Activated CD8-positive, alpha-beta memory T cell treated with anti-CD3 and anti-CD28 coated beads, Interleukin-2, amount 50 U/mL, for 24 hours (primary cell): ENCODE results near the gene BCL2L15.
"Not testable (repeated sequence)": the region's sequence is repeated elsewhere in the genome, so short reads cannot be mapped to it uniquely, and the experiment has no call there.

Experiments
- DNase-seq: peaks from one replicate; pipeline ENCODE4 v3.0.0-alpha.2; 2020; ENCODE audit errors: extremely low read depth

The BCL2L15 gene

GRCh38 chr1:113871597-113872113, 15.7 kb downstream of the BCL2L15 start, which contains the start of gene PTPN22:
TSS of gene PTPN22 (minus strand) at chr1:113871712.
- peak; percentile 53 for DNase-seq

- no peak for DNase-seq
These were observed 16.6 kb downstream of the BCL2L15 start for GRCh38 chr1:113870778-113871177.

GRCh38 chr1:113868387-113869083, 18.8 kb downstream of the BCL2L15 start:
- no peak for DNase-seq

GRCh38 chr1:113861641-113862040, 25.7 kb downstream of the BCL2L15 start:
- DNase-seq: no peak

- DNase-seq: no peak
These were observed 26.5 kb downstream of the BCL2L15 start for GRCh38 chr1:113860891-113861290.

- no peak for DNase-seq
These were observed 27.8 kb downstream of the BCL2L15 start for GRCh38 chr1:113859478-113860175.

GRCh38 chr1:113858982-113859381, 28.4 kb downstream of the BCL2L15 start:
- no peak for DNase-seq

GRCh38 chr1:113858418-113858817, 29.0 kb downstream of the BCL2L15 start:
- DNase-seq: no peak

- DNase-seq: no peak
These were observed 29.6 kb downstream of the BCL2L15 start for GRCh38 chr1:113857776-113858175.

- DNase-seq: no peak
These were observed 31.0 kb downstream of the BCL2L15 start for GRCh38 chr1:113856401-113856790.

- DNase-seq: no peak
These were observed 31.6 kb downstream of the BCL2L15 start for GRCh38 chr1:113855630-113856400.

GRCh38 chr1:113854234-113854633, 33.1 kb downstream of the BCL2L15 start:
- no peak for DNase-seq

GRCh38 chr1:113852694-113853093, 34.7 kb downstream of the BCL2L15 start:
- DNase-seq: not testable (repeated sequence)

GRCh38 chr1:113850127-113850796, 37.1 kb downstream of the BCL2L15 start:
- DNase-seq: no peak

GRCh38 chr1:113849072-113849471, 38.3 kb downstream of the BCL2L15 start:
- no peak for DNase-seq

- DNase-seq: no peak
These were observed 40.9 kb downstream of the BCL2L15 start for GRCh38 chr1:113846391-113847035.

- DNase-seq: no peak
These were observed 50.8 kb downstream of the BCL2L15 start for GRCh38 chr1:113836534-113836933.

- DNase-seq: no peak
These were observed 51.6 kb downstream of the BCL2L15 start for GRCh38 chr1:113835686-113836290.

- DNase-seq: no peak
These were observed 52.7 kb downstream of the BCL2L15 start for GRCh38 chr1:113834716-113835115.
